Endothelial cell (in vitro differentiated cells): ENCODE data around the gene WHRN. TPM values are rescaled to one million over a fixed set of nuclear protein-coding genes. Genes with fewer than 3 reads are reported as not detected.

Source experiments
- DNase-seq: peaks from one replicate; pipeline ENCODE4 v3.0.0; 2021; ENCODE audit warnings: low spot score
- H3K27ac Mint-ChIP-seq: one replicate; pipeline ENCODE4 v1.8.0; 2021; ENCODE audit warnings: mixed read lengths, inconsistent platforms; ENCODE audit not compliant: unreplicated experiment
- H3K27me3 Mint-ChIP-seq: one replicate; pipeline ENCODE4 v1.8.0; 2021; ENCODE audit warnings: mild to moderate bottlenecking, moderate library complexity, mixed read lengths, inconsistent platforms; ENCODE audit not compliant: unreplicated experiment
- H3K36me3 Mint-ChIP-seq: one replicate; pipeline ENCODE4 v1.8.0; 2021; ENCODE audit warnings: mild to moderate bottlenecking, low read depth, mixed read lengths, inconsistent platforms; ENCODE audit not compliant: unreplicated experiment
- H3K4me1 Mint-ChIP-seq: one replicate; pipeline ENCODE4 v1.8.0; 2021; ENCODE audit warnings: mild to moderate bottlenecking, mixed read lengths, inconsistent platforms; ENCODE audit not compliant: unreplicated experiment
- H3K4me3 Mint-ChIP-seq: one replicate; pipeline ENCODE4 v1.8.0; 2021; ENCODE audit warnings: mild to moderate bottlenecking, mixed read lengths, inconsistent platforms; ENCODE audit not compliant: unreplicated experiment
- H3K9me3 Mint-ChIP-seq: one replicate; pipeline ENCODE4 v1.8.0; 2021; ENCODE audit warnings: mixed read lengths, inconsistent platforms; ENCODE audit not compliant: unreplicated experiment
- CTCF ChIP-seq: fragments of 200-600 bp; sonication (generic); IDR thresholded peaks from one replicate; pipeline ENCODE4 v1.5.0; 2021; ENCODE audit warnings: antibody characterized with exemption; ENCODE audit not compliant: unreplicated experiment
- total RNA-seq: library from RNA; stranded (reverse); fragmentation: NEBNext Ultra II Directional; extraction: Animal tissue kit (Norgen Biotek cat#: 25700); gene quantifications from one replicate; pipeline ENCODE4 v1.2.1, GENCODE V29; 2021; ENCODE audit not compliant: unreplicated experiment

The WHRN gene
- total RNA-seq, 1 donor from 2014 or later = 4.1 TPM

DNA sequence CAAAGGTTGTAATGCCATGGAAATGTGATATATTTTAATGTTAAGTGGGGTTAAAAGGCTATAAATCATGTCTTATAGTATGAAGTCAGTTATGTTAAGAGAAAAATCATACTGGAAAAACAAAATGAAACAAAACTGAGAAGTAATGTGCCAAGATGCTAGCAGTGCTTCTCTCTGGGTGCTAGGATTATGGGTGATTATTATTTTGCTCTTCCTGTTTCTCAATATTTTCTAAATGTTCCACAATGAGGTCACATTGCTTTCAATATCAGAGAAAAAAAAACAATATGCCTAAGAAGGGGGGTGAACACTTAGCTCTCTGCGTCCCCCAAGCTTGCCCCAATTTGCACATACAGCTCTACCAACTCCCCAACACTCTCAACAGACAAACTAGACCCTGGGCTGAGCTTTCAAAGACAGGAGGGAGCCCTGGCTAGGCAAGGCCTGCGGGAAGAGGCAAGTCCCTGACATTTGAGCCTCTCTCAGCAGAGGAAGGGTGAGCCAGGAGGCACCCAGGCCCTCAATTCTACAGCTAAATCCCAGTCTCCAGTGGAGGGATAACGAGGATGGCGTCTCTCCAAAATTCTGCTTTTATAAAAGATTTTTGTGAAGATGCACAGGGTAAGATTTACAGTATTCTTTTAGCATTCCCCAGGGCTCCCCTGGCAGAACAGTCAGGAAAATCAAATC is 24.4 kb downstream of the WHRN start:
- Mint-ChIP-seq H3K36me3 (no peaks in the 10 kb centered on the region), H3K9me3 (no peaks in the 10 kb centered on the region), H3K27me3 (peaks cover 8% of the 10 kb centered on the region), H3K4me3 (no peak overlapping the region), H3K4me1 (peaks cover 6% of the 10 kb centered on the region), H3K27ac (no peak overlapping the region)
- DNase-seq = no peak
- TF ChIP-seq CTCF = no peak

DNA sequence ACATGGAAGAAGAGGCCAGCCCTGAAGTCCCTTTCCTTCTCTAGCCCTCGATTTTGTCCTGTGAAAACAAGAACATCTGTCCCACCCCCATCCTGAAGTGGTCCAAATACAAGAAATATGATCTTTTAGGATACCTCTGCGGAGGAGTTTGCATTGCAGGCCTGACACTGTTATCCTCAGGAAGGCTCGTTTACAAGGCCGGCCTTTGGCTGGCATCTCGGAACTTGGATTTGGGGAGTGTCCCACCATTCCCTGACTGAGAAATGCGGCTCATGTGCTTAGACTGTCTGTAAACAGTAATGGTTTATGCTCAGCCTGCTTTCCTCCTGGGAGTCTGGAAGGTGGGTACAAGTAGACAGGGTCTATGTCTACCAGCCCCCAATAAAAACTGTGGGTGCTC is 26.4 kb downstream of the WHRN start:
- DNase-seq = no peak
- no peak for TF ChIP-seq CTCF
- H3K27ac Mint-ChIP-seq = no peak overlapping the region
- H3K27me3 Mint-ChIP-seq = peaks cover 10% of the 10 kb centered on the region
- no peak overlapping the region for H3K4me3 Mint-ChIP-seq
- no peaks in the 10 kb centered on the region for H3K36me3 Mint-ChIP-seq
- H3K9me3 Mint-ChIP-seq = no peaks in the 10 kb centered on the region
- H3K4me1 Mint-ChIP-seq = peaks cover 6% of the 10 kb centered on the region

DNA sequence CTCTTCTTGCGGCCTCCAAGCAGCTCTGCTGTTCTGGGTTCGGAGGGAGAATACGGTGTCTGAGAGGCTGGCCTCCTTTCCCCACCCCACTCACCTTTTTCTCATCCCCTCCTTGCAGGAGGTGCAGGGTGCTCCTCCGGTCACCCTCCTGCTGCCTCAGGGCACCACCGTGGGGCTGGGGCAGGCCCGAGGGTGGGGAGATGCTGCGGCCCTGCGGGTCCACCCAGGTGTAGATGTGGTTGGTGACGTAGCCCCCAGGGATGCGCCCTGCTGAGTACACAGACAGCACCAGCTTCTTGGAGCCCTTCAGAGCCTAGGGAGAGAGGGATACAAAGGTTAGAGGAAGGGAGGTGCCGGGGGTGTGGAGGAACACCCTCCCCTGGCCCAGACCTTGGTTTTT is 26.8 kb downstream of the WHRN start:
- Mint-ChIP-seq H3K4me3 (no peak overlapping the region), H3K9me3 (no peaks in the 10 kb centered on the region), H3K36me3 (no peaks in the 10 kb centered on the region), H3K4me1 (peaks cover 6% of the 10 kb centered on the region), H3K27me3 (peaks cover 11% of the 10 kb centered on the region), H3K27ac (no peak overlapping the region)
- DNase-seq = no peak
- no peak for TF ChIP-seq CTCF

DNA sequence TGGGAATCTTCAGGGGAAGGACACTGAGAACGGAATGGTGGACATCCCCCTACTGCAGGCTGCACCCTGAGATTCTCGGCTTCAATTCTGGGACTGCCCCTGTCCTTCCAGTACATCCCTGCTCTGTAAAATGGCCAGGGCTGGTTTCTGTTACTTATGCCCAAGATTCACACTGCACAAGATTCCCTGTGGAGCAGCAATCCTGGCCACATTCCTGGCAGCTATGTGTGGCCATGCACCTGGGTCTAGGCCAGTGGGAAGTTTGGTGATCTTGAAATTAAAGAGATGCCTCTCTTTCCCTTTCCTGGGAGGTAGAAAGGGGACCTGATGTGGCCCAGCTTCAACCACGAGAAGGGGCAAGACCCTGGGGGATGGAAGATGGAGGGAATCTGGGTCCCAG is 27.6 kb downstream of the WHRN start:
- DNase-seq = no peak
- Mint-ChIP-seq H3K27ac (no peak overlapping the region), H3K4me1 (peaks cover 6% of the 10 kb centered on the region), H3K27me3 (peaks cover 11% of the 10 kb centered on the region), H3K9me3 (no peaks in the 10 kb centered on the region), H3K4me3 (no peak overlapping the region), H3K36me3 (no peaks in the 10 kb centered on the region)
- no peak for TF ChIP-seq CTCF

DNA sequence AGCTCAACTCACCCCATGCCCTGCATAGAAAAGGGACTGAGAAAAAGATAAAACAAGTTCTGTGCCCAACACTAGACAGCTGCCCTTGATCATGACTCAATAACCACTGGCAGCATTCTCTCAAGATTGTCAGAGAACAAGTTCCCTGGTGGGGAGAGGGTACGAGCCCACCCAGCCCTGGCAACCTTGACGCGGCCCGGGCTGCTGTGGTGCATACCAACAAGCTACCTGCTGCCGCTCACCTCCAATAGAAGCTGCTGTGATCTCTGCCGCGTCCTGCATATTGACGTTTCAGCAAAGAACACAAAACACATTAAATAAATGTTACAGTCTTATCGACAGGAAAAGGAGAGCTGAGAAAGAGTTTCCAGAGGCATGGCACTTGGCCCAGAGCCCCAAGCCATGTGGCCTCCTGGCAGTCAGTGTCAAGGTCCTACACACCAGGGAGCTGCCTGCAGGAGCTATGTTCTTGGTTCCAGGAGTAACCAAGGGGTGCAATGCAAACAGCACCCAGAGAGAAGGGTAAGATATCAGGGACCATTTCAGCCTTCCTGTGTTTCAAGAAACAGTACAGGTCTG is 28.3 kb downstream of the WHRN start:
- H3K27me3 Mint-ChIP-seq = peaks cover 11% of the 10 kb centered on the region
- H3K27ac Mint-ChIP-seq = no peak overlapping the region
- no peak overlapping the region for H3K4me3 Mint-ChIP-seq
- no peaks in the 10 kb centered on the region for H3K9me3 Mint-ChIP-seq
- DNase-seq = no peak
- no peak for TF ChIP-seq CTCF
- H3K36me3 Mint-ChIP-seq = no peaks in the 10 kb centered on the region
- H3K4me1 Mint-ChIP-seq = peaks cover 3% of the 10 kb centered on the region
